ENCODE data around the gene FAM78A.

Gene FAM78A

DNA sequence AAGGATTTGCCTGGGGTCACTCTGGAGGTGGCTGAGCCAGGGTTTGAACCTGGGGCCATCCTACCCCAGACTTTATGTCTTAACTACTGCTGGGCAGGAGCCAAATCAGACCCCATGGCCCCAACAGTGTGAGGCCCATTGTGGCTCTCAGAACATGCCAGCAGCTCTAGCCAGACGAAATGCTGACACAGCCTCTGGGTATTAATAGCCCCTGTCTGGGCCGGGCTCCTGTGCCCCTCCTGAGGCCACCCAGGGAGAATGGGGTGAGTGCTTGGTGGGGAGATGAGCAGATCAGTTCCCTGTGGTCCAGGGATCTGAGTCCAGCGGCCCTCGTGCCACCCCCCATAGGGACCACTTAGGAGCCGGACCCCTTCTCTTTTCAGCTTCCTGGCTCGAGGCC, 11.0 kb upstream of the FAM78A start:
- Histone ChIP-seq H3K9ac (ENCODE audit: low read length) (no peak overlapping the region), H3K9me3 (ENCODE audit: insufficient read depth, low read length) (no peaks in the 10 kb centered on the region), H3K36me3 (replicated peaks; ENCODE audit: low read depth, low read length) (no peaks in the 10 kb centered on the region), H4K20me1 (ENCODE audit: insufficient read depth, low read length) (no peaks in the 10 kb centered on the region), H3K4me1 (ENCODE audit: low read length) (peaks cover 6% of the 10 kb centered on the region; the same call in 1 of the 2 replicates), H3K79me2 (ENCODE audit: low read length) (no peaks in the 10 kb centered on the region), H2AFZ (ENCODE audit: low read depth, low read length) (no peak overlapping the region), H3K27me3 (ENCODE audit: low read depth, low read length) (no peaks in the 10 kb centered on the region), H3K4me3 (ENCODE audit: low read length) (no peak overlapping the region), H3K27ac (ENCODE audit: low read length) (no peak overlapping the region), H3K4me2 (ENCODE audit: low read length) (no peak overlapping the region)
- TF ChIP-seq, protein P1, sequence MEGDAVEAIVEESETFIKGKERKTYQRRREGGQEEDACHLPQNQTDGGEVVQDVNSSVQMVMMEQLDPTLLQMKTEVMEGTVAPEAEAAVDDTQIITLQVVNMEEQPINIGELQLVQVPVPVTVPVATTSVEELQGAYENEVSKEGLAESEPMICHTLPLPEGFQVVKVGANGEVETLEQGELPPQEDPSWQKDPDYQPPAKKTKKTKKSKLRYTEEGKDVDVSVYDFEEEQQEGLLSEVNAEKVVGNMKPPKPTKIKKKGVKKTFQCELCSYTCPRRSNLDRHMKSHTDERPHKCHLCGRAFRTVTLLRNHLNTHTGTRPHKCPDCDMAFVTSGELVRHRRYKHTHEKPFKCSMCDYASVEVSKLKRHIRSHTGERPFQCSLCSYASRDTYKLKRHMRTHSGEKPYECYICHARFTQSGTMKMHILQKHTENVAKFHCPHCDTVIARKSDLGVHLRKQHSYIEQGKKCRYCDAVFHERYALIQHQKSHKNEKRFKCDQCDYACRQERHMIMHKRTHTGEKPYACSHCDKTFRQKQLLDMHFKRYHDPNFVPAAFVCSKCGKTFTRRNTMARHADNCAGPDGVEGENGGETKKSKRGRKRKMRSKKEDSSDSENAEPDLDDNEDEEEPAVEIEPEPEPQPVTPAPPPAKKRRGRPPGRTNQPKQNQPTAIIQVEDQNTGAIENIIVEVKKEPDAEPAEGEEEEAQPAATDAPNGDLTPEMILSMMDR (IDR thresholded peaks at IDR 0.05; ENCODE audit: low read depth, low read length): no peak
- no peak for TF ChIP-seq EZH2phosphoT487 (IDR thresholded peaks at IDR 0.05; ENCODE audit: low read depth)

DNA sequence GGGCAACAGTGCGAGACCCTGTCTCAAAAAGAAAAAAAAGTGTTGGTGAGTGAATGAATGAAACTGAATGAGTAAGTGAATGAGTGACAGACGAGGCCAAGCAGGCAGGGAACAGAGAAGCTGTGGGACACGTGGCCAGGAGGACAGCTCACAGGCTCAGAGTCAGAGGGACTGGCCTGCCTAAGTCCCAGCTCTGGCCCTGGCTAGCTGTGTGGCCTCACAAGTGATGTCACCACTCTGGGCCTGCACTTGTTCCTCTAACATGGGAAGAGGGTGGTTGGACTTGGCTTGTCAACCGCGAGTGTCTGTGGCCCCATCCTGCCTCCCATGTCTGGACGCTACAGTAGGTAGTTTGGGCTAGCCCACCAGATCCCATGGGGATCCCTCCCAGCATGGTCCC, 8.5 kb upstream of the FAM78A start:
- TF ChIP-seq, protein P1 (IDR thresholded peaks at IDR 0.05; ENCODE audit: low read depth, low read length): no peak
- no peak for TF ChIP-seq EZH2phosphoT487 (IDR thresholded peaks at IDR 0.05; ENCODE audit: low read depth)
- Histone ChIP-seq H3K4me1 (ENCODE audit: low read length) (no peaks in the 10 kb centered on the region), H3K9me3 (ENCODE audit: insufficient read depth, low read length) (no peaks in the 10 kb centered on the region), H2AFZ (ENCODE audit: low read depth, low read length) (no peak overlapping the region), H3K36me3 (replicated peaks; ENCODE audit: low read depth, low read length) (no peaks in the 10 kb centered on the region), H3K27ac (ENCODE audit: low read length) (no peak overlapping the region), H3K27me3 (ENCODE audit: low read depth, low read length) (peaks cover 1% of the 10 kb centered on the region; the same call in 1 of the 2 replicates), H4K20me1 (ENCODE audit: insufficient read depth, low read length) (no peaks in the 10 kb centered on the region), H3K4me2 (ENCODE audit: low read length) (no peak overlapping the region), H3K9ac (ENCODE audit: low read length) (no peak overlapping the region), H3K4me3 (ENCODE audit: low read length) (no peak overlapping the region), H3K79me2 (ENCODE audit: low read length) (no peaks in the 10 kb centered on the region)

DNA sequence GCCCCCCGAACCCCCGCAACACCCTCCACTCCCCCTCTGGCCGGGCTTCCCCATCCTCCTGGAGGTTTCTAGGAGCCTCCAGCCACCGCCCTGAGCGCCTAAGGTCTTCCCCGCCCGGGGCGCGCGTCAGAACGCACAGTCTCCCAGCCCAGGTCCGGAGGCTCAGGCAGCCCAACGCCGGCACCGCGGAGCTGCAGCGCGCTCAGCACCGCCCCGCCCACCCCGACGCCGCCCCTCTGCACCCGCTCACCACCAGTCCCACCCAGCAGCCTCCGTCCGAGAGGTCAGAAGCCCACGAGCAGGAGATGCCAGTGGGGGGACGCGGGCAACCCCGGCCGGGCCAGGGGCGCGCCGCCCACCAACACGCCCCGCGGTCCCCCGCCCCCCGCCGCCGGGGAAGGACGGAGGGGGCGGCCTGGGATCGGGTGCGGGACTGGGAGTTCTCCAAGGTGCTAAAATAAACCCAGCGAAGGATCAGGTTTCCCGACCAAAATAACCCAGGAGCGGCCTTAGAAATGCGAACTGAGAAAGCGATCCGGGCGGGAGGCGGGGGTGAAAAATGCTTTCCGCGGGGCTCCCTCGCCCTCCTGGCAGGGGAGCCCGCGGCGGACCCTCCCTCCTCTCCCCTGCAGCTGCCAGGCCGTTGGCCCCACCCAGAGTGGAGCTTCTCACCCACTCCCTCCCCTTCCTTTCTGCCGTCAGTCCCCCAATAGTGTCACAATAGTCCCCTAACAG, 6.5 kb upstream of the FAM78A start:
- no peak overlapping the region for H3K27ac ChIP-seq (ENCODE audit: low read length)
- TF ChIP-seq, protein P1 (IDR thresholded peaks at IDR 0.05; ENCODE audit: low read depth, low read length): no peak
- no peak for TF ChIP-seq EZH2phosphoT487 (IDR thresholded peaks at IDR 0.05; ENCODE audit: low read depth)
- H3K36me3 ChIP-seq (replicated peaks; ENCODE audit: low read depth, low read length): no peaks in the 10 kb centered on the region
- peaks cover 3% of the 10 kb centered on the region; the same call in 1 of the 2 replicates for H3K27me3 ChIP-seq (ENCODE audit: low read depth, low read length)
- H3K4me3 ChIP-seq (ENCODE audit: low read length): no peak overlapping the region
- no peaks in the 10 kb centered on the region for H3K79me2 ChIP-seq (ENCODE audit: low read length)
- no peak overlapping the region for H2AFZ ChIP-seq (ENCODE audit: low read depth, low read length)
- no peak overlapping the region for H3K9ac ChIP-seq (ENCODE audit: low read length)
- no peak overlapping the region for H3K4me2 ChIP-seq (ENCODE audit: low read length)
- no peaks in the 10 kb centered on the region for H4K20me1 ChIP-seq (ENCODE audit: insufficient read depth, low read length)
- H3K4me1 ChIP-seq (ENCODE audit: low read length): peaks cover 10% of the 10 kb centered on the region; the same call in 1 of the 2 replicates
- no peaks in the 10 kb centered on the region for H3K9me3 ChIP-seq (ENCODE audit: insufficient read depth, low read length)

DNA sequence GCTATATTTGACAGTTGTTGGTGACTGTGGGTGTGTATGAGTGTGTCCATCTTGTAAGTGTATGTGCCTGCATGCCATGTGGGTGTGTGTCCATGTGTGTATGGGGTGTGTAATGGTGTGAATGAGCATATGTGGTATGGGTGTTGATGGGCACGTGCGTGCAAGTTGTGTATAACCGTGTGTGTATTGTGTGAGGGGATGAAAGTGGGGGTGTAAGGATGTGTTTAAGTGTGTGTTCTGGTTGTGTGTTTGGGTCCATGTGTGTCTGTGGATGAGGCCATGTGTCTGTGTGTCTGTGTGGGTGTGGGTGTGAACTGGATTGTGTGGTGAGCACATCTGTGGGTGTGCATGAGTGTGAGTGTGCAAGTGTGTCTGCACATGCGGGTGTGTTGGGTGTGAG, 5.9 kb upstream of the FAM78A start:
- Histone ChIP-seq H3K27me3 (ENCODE audit: low read depth, low read length) (peaks cover 3% of the 10 kb centered on the region; the same call in 1 of the 2 replicates), H3K9me3 (ENCODE audit: insufficient read depth, low read length) (no peaks in the 10 kb centered on the region), H3K4me3 (ENCODE audit: low read length) (no peak overlapping the region), H2AFZ (ENCODE audit: low read depth, low read length) (no peak overlapping the region), H3K79me2 (ENCODE audit: low read length) (no peaks in the 10 kb centered on the region), H4K20me1 (ENCODE audit: insufficient read depth, low read length) (no peaks in the 10 kb centered on the region), H3K27ac (ENCODE audit: low read length) (no peak overlapping the region), H3K9ac (ENCODE audit: low read length) (no peak overlapping the region), H3K4me1 (ENCODE audit: low read length) (peaks cover 10% of the 10 kb centered on the region; the same call in 1 of the 2 replicates), H3K36me3 (replicated peaks; ENCODE audit: low read depth, low read length) (no peaks in the 10 kb centered on the region), H3K4me2 (ENCODE audit: low read length) (no peak overlapping the region)
- no peak for TF ChIP-seq EZH2phosphoT487 (IDR thresholded peaks at IDR 0.05; ENCODE audit: low read depth)
- TF ChIP-seq, protein P1 (IDR thresholded peaks at IDR 0.05; ENCODE audit: low read depth, low read length): no peak

Measured in OCI-LY3 (cell line).